ENCODE results near the gene PRICKLE4. TPM values are rescaled to one million over a fixed set of nuclear protein-coding genes. Genes with fewer than 3 reads are reported as not detected.

PRICKLE4 gene
- total RNA-seq, 1 experiment from 2014 or later: 0.70 TPM

GRCh38 chr6:41777551-41778285 lies 2.9 kb upstream of the PRICKLE4 start:
- no CpG with 5 or more reads among the region's 5 CpGs for WGBS (ENCODE audit: extremely low coverage, insufficient read length, low lambda C conversion rate)
- no peak overlapping the region for H3K23ac ChIP-seq (ENCODE audit: insufficient read length, low read depth, low read length)
- Mint-ChIP-seq H3K27ac (no peak overlapping the region), H3K9me3 (no peaks in the 10 kb centered on the region), H3K4me3 (peak overlapping the region; percentile 24 to 80; a peak in 2 of 5 replicates), H3K36me3 (ENCODE audit: insufficient read depth in 1 of 3, low read depth in 3 of 3) (peaks cover 6 to 18% (median 16%) of the 10 kb centered on the region in 3 experiments; a peak in 6 of 7 replicates), H3K4me1 (peaks cover 13 to 15% of the 10 kb centered on the region in 2 experiments), H3K27me3 (ENCODE audit: low read depth) (peaks cover 24% of the 10 kb centered on the region)
- no peak overlapping the region for H2BK5ac ChIP-seq (ENCODE audit: insufficient read length, low read length)
- no peak overlapping the region for H4K8ac ChIP-seq (replicated peaks; ENCODE audit: insufficient read length, low read depth, low read length)
- H2AK5ac ChIP-seq (ENCODE audit: insufficient read length, low read length): no peak overlapping the region
- no peak overlapping the region for H3T11ph ChIP-seq (ENCODE audit: low read length)
- DNase-seq: no peak
- no peak overlapping the region for H2BK12ac ChIP-seq (ENCODE audit: insufficient read length, low read depth, low read length)
- H3K79me2 ChIP-seq (ENCODE audit: insufficient read depth, low read length): no peaks in the 10 kb centered on the region
- no peak overlapping the region for H3K9ac ChIP-seq (ENCODE audit: extremely low read depth, insufficient read length, low read length)
- H3K23me2 ChIP-seq (ENCODE audit: insufficient read length, low read depth, low read length, poor library complexity, severe bottlenecking): peaks cover 11% of the 10 kb centered on the region
- H3K27ac ChIP-seq (ENCODE audit: insufficient read length, low read depth, low read length): no peak overlapping the region
- H4K91ac ChIP-seq (ENCODE audit: insufficient read length, low read depth, low read length): no peak overlapping the region
- no peak overlapping the region for H2BK120ac ChIP-seq (ENCODE audit: low read depth, low read length, poor library complexity, severe bottlenecking)
- H4K20me1 ChIP-seq (ENCODE audit: control insufficient read depth, insufficient read depth, insufficient read length): no peaks in the 10 kb centered on the region
- no peak overlapping the region for H2BK15ac ChIP-seq (ENCODE audit: low read depth, low read length)
- no peak overlapping the region for H3K14ac ChIP-seq (ENCODE audit: insufficient read depth, low read length)
- no peaks in the 10 kb centered on the region for H3K79me1 ChIP-seq (ENCODE audit: insufficient read depth, low read depth, low read length, poor library complexity, severe bottlenecking)
- H3K4me2 ChIP-seq (ENCODE audit: insufficient read depth, insufficient read length, low read length): no peak overlapping the region
- H3K27me3 ChIP-seq (ENCODE audit: insufficient read depth, low read length): peaks cover 4% of the 10 kb centered on the region; the same call in 1 of the 2 replicates
- H2AFZ ChIP-seq (ENCODE audit: low read length): no peak overlapping the region
- no peak overlapping the region for H3K18ac ChIP-seq (ENCODE audit: insufficient read length, low read depth, low read length)
- H3K9me3 ChIP-seq (ENCODE audit: control insufficient read depth, low read depth, low read length): no peaks in the 10 kb centered on the region
- no peak overlapping the region for H3K56ac ChIP-seq (ENCODE audit: insufficient read length, low read depth, low read length)
- H4K5ac ChIP-seq (ENCODE audit: insufficient read length, low read depth, low read length): no peak overlapping the region
- no peak overlapping the region for H2BK20ac ChIP-seq (ENCODE audit: low read depth, low read length, poor library complexity, severe bottlenecking)
- no peaks in the 10 kb centered on the region for H3K4me1 ChIP-seq (ENCODE audit: insufficient read depth, low read length)
- H3K4ac ChIP-seq (ENCODE audit: low read depth, low read length): no peak overlapping the region
- TF ChIP-seq CTCF (conservative IDR thresholded peaks at IDR 0.05): no peak
